Hepatocyte (in vitro differentiated cells): ENCODE measurements around the gene EFHD2. TPM values are rescaled to one million over a fixed set of nuclear protein-coding genes. Genes with fewer than 3 reads are reported as not detected.

Experiments used
- DNase-seq: peaks from one replicate; pipeline ENCODE4 v3.0.0-alpha.2; 2016; ENCODE audit warnings: low spot score
- H2AFZ ChIP-seq: fragments of 200-600 bp; sonication (generic); 2 replicates; pipeline ENCODE4 v1.6.0; 2016; ENCODE audit warnings: antibody characterized with exemption, mild to moderate bottlenecking
- H3K27ac ChIP-seq: fragments of 200-600 bp; sonication (generic); 2 replicates; pipeline ENCODE4 v1.5.1; 2016; ENCODE audit warnings: mild to moderate bottlenecking
- H3K27me3 ChIP-seq: fragments of 200-600 bp; sonication (generic); 2 replicates; pipeline ENCODE4 v1.6.1; 2016
- H3K36me3 ChIP-seq: fragments of 200-600 bp; sonication (generic); replicated peaks from 2 replicates; pipeline ENCODE4 v1.5.1; 2016; ENCODE audit warnings: low read depth; ENCODE audit not compliant: insufficient read depth
- H3K4me1 ChIP-seq: fragments of 200-600 bp; sonication (generic); 2 replicates; pipeline ENCODE4 v1.5.1; 2016; ENCODE audit warnings: mild to moderate bottlenecking, moderate library complexity; ENCODE audit not compliant: insufficient read depth
- H3K4me2 ChIP-seq: fragments of 200-600 bp; sonication (generic); 2 replicates; pipeline ENCODE4 v1.6.0; 2016
- H3K4me3 ChIP-seq: fragments of 200-600 bp; sonication (generic); 2 replicates; pipeline ENCODE4 v1.5.1; 2016; ENCODE audit warnings: mild to moderate bottlenecking
- H3K79me2 ChIP-seq: fragments of 200-600 bp; sonication (generic); 2 replicates; pipeline ENCODE4 v1.6.0; 2017; ENCODE audit warnings: mild to moderate bottlenecking
- H3K9me2 ChIP-seq: fragments of 200-600 bp; sonication (generic); replicated peaks from 2 replicates; pipeline ENCODE4 v1.6.0; 2017; ENCODE audit warnings: mild to moderate bottlenecking; ENCODE audit not compliant: insufficient read depth
- H3K9me3 ChIP-seq: fragments of 200-600 bp; sonication (generic); 2 replicates; pipeline ENCODE4 v1.5.1; 2016; ENCODE audit warnings: low read depth, mild to moderate bottlenecking
- H4K20me1 ChIP-seq: fragments of 200-600 bp; sonication (generic); 2 replicates; pipeline ENCODE4 v1.6.0; 2016; ENCODE audit warnings: mild to moderate bottlenecking; ENCODE audit not compliant: insufficient read depth, poor library complexity, severe bottlenecking
- CTCF ChIP-seq: fragments of 200-600 bp; sonication (generic); IDR thresholded peaks from 2 replicates; pipeline ENCODE4 v1.5.1; 2016; ENCODE audit warnings: antibody characterized with exemption, mild to moderate bottlenecking; ENCODE audit not compliant: poor library complexity
- EZH2 ChIP-seq: fragments of 200-600 bp; sonication (generic); IDR thresholded peaks from 2 replicates; pipeline ENCODE4 v1.6.1; 2016; ENCODE audit warnings: antibody characterized with exemption, mild to moderate bottlenecking, borderline replicate concordance
- EZH2phosphoT487 ChIP-seq: fragments of 200-600 bp; sonication (generic); IDR thresholded peaks from one replicate; pipeline ENCODE4 v1.6.1; 2018; ENCODE audit warnings: antibody characterized with exemption, mild to moderate bottlenecking, low read depth, moderate library complexity; ENCODE audit not compliant: unreplicated experiment, severe bottlenecking
- WGBS: methylation state at CpG from one replicate; pipeline ENCODE4 v1.1.6; 2016; ENCODE audit warnings: low lambda C conversion rate; ENCODE audit errors: missing lambda C conversion rate; 5-methylcytosine and 5-hydroxymethylcytosine counted together
- polyA plus RNA-seq: library from polyadenylated mRNA; unstranded; fragments of >200 nt; fragmentation: Nextera tagmentation; extraction: Ambion mirVana; gene quantifications from 2 replicates; pipeline ENCODE4 v1.2.1, GENCODE V29; 2016
- total RNA-seq: library from RNA; depleted of rRNA; stranded (reverse); fragments of >200 nt; gene quantifications from 2 replicates; pipeline ENCODE4 v1.2.3, GENCODE V29; 2014

Gene EFHD2
- total and polyA plus RNA-seq, 2 experiments from 2014 or later = 34.4 to 63.7 TPM

DNA sequence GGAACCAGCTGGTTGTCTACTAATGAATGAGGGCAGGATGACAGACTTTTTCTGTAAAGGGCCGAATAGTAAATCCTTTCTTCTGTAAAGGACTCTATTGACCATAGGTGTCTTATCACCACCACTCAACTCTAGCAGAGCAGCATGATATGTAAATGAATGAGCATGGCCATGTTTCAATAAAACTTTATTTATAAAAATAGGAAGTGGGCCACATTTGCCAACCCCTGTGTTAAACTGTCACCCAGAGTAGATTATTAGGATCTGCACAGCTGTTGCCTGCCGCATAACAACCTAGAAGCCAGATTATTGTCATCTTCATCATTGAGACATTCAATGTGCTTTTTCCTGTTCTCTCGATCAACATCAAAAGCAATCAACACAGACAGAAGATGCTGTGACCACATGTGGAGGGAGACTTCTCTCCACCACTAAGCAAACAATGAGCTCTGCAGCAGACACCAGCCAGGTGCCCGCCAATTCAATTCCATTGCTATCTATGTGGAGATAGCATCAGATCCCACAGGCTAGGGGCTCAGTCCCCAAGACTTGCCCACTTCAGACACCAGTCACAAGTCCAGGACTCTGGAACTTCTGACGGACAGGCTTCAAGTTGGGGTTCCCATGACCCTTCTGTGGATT is 6.8 kb upstream of the EFHD2 start:
- 84% methylated on average over 5 of the region's 5 CpGs for WGBS
- Histone ChIP-seq H3K36me3 (no peaks in the 10 kb centered on the region), H2AFZ (no peak overlapping the region), H3K9me3 (no peaks in the 10 kb centered on the region), H3K4me3 (no peak overlapping the region), H3K27ac (no peak overlapping the region), H3K9me2 (no peaks in the 10 kb centered on the region), H3K79me2 (no peaks in the 10 kb centered on the region), H4K20me1 (no peaks in the 10 kb centered on the region), H3K4me2 (no peak overlapping the region), H3K27me3 (no peaks in the 10 kb centered on the region), H3K4me1 (no peaks in the 10 kb centered on the region)
- DNase-seq = no peak
- TF ChIP-seq EZH2 (no peak), CTCF (no peak), EZH2phosphoT487 (no peak)

DNA sequence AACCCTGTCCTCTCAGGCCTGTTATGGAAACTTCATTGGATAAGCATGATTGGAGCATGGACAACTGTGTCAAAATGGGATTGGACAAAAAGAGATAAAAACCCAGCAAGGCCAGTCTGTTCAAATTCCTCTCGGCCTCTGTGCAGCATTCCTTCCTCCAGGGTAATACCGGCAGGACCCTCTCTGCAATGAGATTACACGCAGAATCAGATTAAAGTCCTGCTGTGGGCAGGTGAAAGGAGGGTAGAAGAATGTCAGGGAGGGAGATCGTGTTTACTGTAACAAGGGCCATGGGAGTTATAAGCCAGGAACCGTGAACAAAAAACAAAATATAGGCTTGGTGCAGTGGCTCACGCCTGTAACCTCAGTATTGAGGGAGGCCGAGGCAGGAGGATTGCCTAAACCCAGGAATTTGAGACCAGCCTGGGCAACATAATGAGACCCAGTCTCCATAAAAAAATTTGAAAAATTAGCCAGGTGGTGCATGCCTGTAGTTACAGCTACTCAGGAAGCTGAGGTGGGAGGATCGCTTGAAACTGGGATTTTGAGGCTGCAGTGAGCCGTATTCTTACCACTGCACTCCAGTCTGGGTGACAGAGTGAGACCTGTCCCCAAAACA is 5.6 kb upstream of the EFHD2 start:
- Histone ChIP-seq H3K79me2 (no peaks in the 10 kb centered on the region), H3K36me3 (no peaks in the 10 kb centered on the region), H4K20me1 (no peaks in the 10 kb centered on the region), H3K9me3 (no peaks in the 10 kb centered on the region), H3K4me3 (no peak overlapping the region), H3K27me3 (no peaks in the 10 kb centered on the region), H3K9me2 (no peaks in the 10 kb centered on the region), H3K27ac (no peak overlapping the region), H3K4me1 (no peaks in the 10 kb centered on the region), H3K4me2 (no peak overlapping the region), H2AFZ (no peak overlapping the region)
- 81% methylated on average over 9 of the region's 9 CpGs for WGBS
- no peak for DNase-seq
- no peak for TF ChIP-seq EZH2phosphoT487
- no peak for TF ChIP-seq CTCF
- no peak for TF ChIP-seq EZH2

GRCh38 chr1:15405106-15405850 is 4.4 kb upstream of the EFHD2 start:
- no peaks in the 10 kb centered on the region for H3K9me3 ChIP-seq
- WGBS = 77% methylated on average over 9 of the region's 9 CpGs
- H2AFZ ChIP-seq = no peak overlapping the region
- H3K27me3 ChIP-seq = no peaks in the 10 kb centered on the region
- no peaks in the 10 kb centered on the region for H3K4me1 ChIP-seq
- peaks cover 3% of the 10 kb centered on the region for H3K79me2 ChIP-seq
- H3K4me3 ChIP-seq = no peak overlapping the region
- DNase-seq = no peak
- H3K4me2 ChIP-seq = no peak overlapping the region
- H4K20me1 ChIP-seq = no peaks in the 10 kb centered on the region
- no peak overlapping the region for H3K27ac ChIP-seq
- TF ChIP-seq EZH2phosphoT487 (no peak), CTCF (no peak), EZH2 (no peak)
- no peaks in the 10 kb centered on the region for H3K9me2 ChIP-seq
- H3K36me3 ChIP-seq = no peaks in the 10 kb centered on the region
